BJ (cell line): ENCODE data around the gene AP1S1. TPM values are rescaled to one million over a fixed set of nuclear protein-coding genes. Genes with fewer than 3 reads are reported as not detected.

Experiments
- CTCF ChIA-PET: fragments of 350-600 bp; formaldehyde crosslinking; extraction: SDS; loops from one replicate; lab custom pipeline; 2021; ENCODE audit warnings: antibody characterized with exemption, inconsistent platforms; lab: Yijun Ruan, JAX
- POLR2A ChIA-PET: fragments of 300-600 bp; sonication (Branson Sonifier 250); formaldehyde crosslinking; extraction: SDS; loops from one replicate; lab custom pipeline; 2021; ENCODE audit warnings: antibody characterized with exemption; lab: Charles Lee
- DNase-seq: peaks from one replicate; pipeline ENCODE4 v3.0.0-alpha.2; 2011; ENCODE audit warnings: low read depth
- H3K27me3 ChIP-seq: 2 replicates; pipeline ENCODE4 v1.6.0; 2011; ENCODE audit warnings: low read length; ENCODE audit not compliant: control insufficient read depth, insufficient read depth
- H3K36me3 ChIP-seq: 2 replicates; pipeline ENCODE4 v1.5.1; 2011; ENCODE audit warnings: low read length; ENCODE audit not compliant: control insufficient read depth, insufficient read depth
- H3K4me3 ChIP-seq: 2 replicates; pipeline ENCODE4 v1.5.1; 2011; ENCODE audit warnings: low read depth, mild to moderate bottlenecking, control low read depth, low read length
- CTCF ChIP-seq: IDR thresholded peaks from 2 replicates; pipeline ENCODE4 v1.5.1; 2011; ENCODE audit warnings: low read depth, mild to moderate bottlenecking, control low read depth, inconsistent platforms, low read length, moderate library complexity; ENCODE audit not compliant: insufficient read depth
- polyA plus RNA-seq: library from polyadenylated mRNA; depleted of rRNA; stranded (reverse); fragments of >200 nt; gene quantifications from 2 replicates; pipeline ENCODE4 v1.2.3, GENCODE V29; 2011

AP1S1 gene
- polyA plus RNA-seq, 1 experiment = 270 TPM

GRCh38 chr7:101160910-101161309 is 6.6 kb downstream of the AP1S1 start:
- Histone ChIP-seq H3K36me3 (peaks cover 19% of the 10 kb centered on the region), H3K4me3 (no peak overlapping the region), H3K27me3 (no peaks in the 10 kb centered on the region; the same call in 1 of the 2 replicates)
- TF ChIP-seq CTCF = no peak
- ChIA-PET POLR2A (no interaction called here), CTCF (interaction anchor here (1.2 kb wide), 2 partner anchors 10 to 266 kb away, joined by 3 read pairs; no protein-coding TSS in a partner anchor)
- DNase-seq = no peak

DNA sequence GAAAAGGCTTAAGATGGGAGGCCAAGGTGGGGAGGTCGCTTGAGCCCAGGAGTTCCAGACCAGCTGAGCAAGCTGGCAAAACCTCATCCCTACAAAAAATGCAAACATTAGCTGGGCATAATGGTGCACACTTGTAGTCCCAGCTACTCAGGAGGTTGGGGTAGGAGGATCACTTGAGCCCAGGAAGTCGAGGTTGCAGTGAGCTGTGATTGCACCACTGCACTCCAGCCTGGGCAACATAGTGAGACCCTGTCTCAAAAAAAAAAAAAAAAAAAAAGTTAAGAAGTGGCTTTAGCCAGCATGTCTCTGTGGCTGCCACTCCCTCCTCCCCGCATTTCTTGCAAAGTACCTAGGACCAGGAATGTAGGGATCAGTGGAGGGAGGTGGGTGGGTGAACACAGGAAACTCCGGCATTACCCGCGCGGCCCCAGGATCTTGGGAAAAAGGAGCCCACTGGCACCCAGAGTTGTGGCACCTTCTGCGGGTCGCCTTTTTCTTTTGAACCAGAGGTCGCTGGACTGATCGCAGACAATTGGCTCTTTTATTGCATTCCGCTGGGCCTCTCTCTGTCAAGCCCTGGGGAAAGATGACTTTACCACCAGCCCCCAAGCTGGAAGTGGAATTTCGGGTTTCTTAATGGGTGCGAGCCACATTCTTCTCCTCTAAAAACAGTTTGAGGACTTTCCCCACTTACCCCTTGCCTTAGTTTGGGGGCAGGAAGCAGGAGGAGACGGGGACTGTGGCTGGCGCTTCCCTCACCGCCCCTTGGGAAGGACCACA is 7.6 kb downstream of the AP1S1 start:
- TF ChIP-seq CTCF = no peak
- ChIA-PET CTCF (interaction anchor here (0.6 to 1.4 kb wide), 6 partner anchors 9 to 267 kb away, joined by 3 to 4 read pairs (median 3); partner anchors contain the start of gene MOGAT3), POLR2A (no interaction called here)
- Histone ChIP-seq H3K36me3 (peaks cover 19% of the 10 kb centered on the region), H3K4me3 (no peak overlapping the region), H3K27me3 (peaks cover 5% of the 10 kb centered on the region)
- DNase-seq = no peak

DNA sequence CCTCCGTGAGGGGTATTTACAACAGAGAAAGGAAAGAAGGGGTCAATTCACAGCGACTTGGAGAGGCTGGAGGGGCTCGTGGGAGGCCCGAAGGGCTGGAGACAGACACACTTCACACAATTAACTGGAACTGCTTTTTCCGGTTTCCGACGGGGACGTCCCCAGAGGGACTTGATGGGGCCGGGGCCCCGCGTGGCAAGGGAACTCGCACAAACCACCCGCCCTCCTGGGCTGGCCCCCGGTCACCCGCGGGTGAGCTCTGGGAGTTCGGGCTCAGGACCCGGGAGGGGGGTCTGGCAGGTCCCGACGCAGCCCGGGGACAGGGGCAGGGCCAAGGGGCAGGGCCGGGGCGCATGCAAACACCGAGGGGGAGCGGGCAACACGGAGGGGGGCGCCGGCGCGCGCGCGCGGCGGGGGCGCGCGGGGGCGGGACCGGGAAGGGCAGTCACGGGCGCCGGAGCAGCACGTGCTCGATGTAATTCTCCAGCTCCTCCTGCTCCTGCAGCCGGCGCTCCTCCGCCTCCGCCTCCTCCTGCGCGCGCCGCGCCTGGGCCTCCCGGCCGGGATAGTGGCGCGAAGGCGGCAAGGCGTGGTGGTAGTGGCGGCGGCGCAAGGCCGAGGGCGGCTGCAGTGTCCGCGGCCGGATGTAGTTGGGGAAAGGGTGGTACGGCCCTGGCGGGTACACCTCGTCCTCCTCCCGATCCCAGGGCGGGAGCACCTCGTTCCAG is 8.4 kb downstream of the AP1S1 start:
- Histone ChIP-seq H3K27me3 (peaks cover 9% of the 10 kb centered on the region), H3K4me3 (peak overlapping the region; percentile 32), H3K36me3 (peaks cover 14% of the 10 kb centered on the region)
- DNase-seq = no peak
- ChIA-PET CTCF (interaction anchor here (0.6 to 1.4 kb wide), 3 partner anchors 10 to 38 kb away, joined by 3 to 8 read pairs (median 3); partner anchors contain the start of gene MOGAT3), POLR2A (no interaction called here)
- TF ChIP-seq CTCF = no peak

GRCh38 chr7:101163279-101164070 is 9.2 kb downstream of the AP1S1 start:
- Histone ChIP-seq H3K27me3 (peaks cover 15% of the 10 kb centered on the region), H3K36me3 (peaks cover 12% of the 10 kb centered on the region), H3K4me3 (peak overlapping the region; percentile 35)
- DNase-seq = no peak
- ChIA-PET POLR2A (no interaction called here), CTCF (interaction anchor here (1.0 to 1.4 kb wide), 2 partner anchors 20 to 37 kb away, joined by 3 to 8 read pairs; partner anchors contain the start of gene MOGAT3)
- no peak for TF ChIP-seq CTCF
